NOMO-1 treated with DMSO at 0.1 percent for 48 hours (cell line): Measurements from ENCODE around the gene RPL13A.
"Not testable (repeated sequence)": the region's sequence is repeated elsewhere in the genome, so short reads cannot be mapped to it uniquely, and the experiment has no call there.

Experiments used
- DNase-seq: peaks from one replicate; lab custom pipeline; 2025; ENCODE audit not compliant: unreplicated experiment; lab: John Stamatoyannopoulos, UW

Gene RPL13A

DNA sequence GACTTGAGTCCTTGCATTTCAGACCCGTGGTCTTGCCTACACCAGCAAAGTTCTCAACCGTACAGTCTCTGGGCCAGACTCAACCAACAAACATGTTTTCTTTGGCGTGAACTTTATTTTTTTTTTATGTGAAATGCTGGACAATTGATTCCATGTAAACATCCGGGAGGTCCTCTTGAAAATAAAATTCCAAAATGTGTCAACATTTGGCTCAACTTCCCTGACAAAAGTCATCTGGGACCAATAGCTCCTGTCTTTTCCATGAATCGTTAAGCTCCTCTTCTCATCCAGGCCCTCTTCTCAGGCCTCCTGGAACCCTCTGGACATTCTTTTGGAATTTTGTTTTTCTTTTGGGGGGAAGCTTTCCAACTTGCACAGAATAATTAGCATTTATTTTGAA lies 31.6 kb upstream of the RPL13A start:
- no peak for DNase-seq

GRCh38 chr19:49456326-49456725 lies 31.1 kb upstream of the RPL13A start:
- no peak for DNase-seq

GRCh38 chr19:49458567-49458903 lies 28.9 kb upstream of the RPL13A start:
- no peak for DNase-seq

- DNase-seq: no peak
These were observed 28.0 kb upstream of the RPL13A start for GRCh38 chr19:49459388-49459787.

DNA sequence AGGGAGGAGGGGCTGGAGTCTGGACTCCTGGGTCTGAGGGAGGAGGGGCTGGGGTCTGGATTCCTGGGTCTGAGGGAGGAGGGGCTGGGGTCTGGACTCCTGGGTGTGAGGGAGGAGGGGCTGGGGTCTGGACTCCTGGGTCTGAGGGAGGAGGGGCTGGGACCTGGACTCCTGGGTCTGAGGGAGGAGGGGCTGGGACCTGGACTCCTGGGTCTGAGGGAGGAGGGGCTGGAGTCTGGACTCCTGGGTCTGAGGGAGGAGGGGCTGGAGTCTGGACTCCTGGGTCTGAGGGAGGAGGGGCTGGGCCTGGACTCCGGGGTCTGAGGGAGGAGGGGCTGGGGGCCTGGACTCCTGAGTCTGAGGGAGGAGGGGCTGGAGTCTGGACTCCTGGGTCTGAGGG lies 26.3 kb upstream of the RPL13A start:
- DNase-seq: not testable (repeated sequence)

DNA sequence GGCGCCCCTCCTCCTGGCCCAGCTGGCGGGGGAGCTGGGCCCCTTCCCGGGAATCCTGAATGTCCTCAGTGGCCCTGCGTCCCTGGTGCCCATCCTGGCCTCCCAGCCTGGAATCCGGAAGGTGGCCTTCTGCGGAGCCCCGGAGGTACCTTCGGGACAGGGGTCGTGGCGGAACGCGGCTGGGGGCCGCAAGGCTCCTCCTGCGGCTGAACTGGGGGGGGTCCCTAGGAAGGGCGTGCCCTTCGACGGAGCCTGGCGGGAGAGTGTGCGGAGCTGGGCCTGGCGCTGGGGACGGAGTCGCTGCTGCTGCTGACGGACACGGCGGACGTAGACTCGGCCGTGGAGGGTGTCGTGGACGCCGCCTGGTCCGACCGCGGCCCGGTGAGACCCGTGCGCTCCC lies 25.8 kb upstream of the RPL13A start:
- DNase-seq: no peak

DNA sequence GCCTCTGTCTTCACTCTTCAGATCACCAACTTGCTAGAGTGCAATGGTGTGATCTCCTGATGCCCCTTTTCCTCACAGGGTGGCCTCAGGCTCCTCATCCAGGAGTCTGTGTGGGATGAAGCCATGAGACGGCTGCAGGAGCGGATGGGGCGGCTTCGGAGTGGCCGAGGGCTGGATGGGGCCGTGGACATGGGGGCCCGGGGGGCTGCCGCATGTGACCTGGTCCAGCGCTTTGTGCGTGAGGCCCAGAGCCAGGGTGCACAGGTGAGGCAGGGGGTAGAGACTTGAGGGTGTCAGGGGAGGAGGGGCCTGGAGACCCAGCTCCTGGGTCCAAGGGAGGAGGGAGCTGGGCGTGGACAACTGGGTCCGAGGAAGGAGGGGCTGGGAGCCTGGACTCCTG lies 24.9 kb upstream of the RPL13A start:
- no peak for DNase-seq

DNA sequence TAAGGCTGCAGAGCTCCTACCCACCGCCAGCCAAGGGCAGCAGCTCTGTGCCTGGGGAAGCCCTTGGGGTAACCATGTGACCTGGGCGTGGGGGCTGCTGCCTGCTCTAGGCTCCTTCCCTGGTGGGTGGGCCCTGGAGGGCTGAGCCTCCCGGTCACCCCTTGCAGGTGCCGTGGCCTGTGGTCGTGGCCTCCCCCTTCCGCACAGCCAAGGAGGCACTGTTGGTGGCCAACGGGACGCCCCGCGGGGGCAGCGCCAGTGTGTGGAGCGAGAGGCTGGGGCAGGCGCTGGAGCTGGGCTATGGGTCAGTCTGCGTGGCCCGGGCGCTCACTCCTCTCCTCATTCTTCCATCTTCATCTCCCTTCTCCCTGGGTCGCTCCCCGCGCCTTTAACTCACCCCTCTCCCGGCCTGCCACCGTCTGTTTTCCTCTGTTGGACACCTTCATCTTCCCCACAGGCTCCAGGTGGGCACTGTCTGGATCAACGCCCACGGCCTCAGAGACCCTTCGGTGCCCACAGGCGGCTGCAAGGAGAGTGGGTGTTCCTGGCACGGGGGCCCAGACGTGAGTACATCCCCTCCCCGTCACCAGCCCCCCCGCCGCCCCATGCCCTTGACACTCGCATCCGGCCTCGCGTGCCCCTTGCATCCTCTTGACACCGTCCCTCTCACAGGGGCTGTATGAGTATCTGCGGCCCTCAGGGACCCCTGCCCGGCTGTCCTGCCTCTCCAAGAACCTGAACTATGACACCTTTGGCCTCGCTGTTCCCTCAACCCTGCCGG lies 23.3 kb upstream of the RPL13A start:
- DNase-seq: no peak

DNA sequence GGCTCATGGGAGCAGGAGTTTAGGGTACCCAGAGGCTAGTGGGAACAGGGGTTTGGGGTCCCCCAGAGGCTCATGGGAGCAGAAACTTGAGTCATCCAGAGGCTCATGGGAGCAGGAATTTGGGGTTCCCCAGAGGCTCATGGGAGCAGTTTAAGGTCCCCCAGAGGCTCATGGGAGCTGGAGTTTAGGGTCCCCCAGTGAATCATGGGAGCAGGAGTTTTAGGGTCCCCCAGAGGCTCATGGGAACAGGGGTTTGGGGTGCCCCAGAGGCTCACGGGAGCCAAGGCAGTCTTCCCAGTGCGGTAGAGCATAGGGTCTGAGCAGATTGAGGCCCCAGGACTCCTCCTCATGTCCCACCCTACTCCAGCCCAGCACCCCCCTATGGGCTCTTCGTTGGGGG lies 22.0 kb upstream of the RPL13A start:
- no peak for DNase-seq

DNA sequence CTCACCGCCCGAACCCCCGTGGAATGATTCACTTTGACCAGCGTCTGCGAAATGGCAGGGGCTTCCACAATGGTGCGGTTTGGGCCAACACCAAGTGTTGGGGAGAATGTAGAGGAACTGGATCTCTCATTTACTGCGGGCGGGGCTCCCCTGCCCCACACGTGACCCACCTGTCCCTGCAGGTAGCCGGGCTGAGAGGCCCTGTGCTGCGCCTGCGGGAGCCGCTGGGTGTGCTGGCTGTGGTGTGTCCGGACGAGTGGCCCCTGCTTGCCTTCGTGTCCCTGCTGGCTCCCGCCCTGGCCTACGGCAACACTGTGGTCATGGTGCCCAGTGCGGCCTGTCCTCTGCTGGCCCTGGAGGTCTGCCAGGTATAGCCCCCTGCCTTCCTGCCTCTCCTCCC lies 19.2 kb upstream of the RPL13A start:
- DNase-seq: no peak

- DNase-seq: peak; percentile 78
These were observed 18.5 kb upstream of the RPL13A start for GRCh38 chr19:49468746-49469447.

GRCh38 chr19:49469828-49470614 lies 17.4 kb upstream of the RPL13A start:
- no peak for DNase-seq

- no peak for DNase-seq
These were observed 16.8 kb upstream of the RPL13A start for GRCh38 chr19:49470615-49470978.

DNA sequence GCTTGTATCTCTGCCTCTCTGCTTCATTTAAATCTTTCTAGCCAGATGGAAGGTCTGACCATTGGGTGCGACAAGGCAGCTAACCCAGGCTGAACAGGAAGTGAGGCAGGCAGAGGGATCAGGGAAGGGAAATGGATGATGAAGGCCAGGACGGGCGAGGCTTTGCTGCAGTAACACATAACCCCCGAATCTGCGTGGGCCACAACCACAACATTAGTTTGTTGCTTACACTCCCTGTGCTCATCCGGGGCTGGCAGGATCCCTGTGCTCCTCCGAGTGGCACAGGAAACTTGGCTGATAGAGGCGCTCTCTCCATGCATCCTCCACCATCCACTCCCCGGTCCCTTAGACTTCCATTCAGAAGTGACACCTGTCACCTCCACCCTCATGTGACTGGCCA lies 14.5 kb upstream of the RPL13A start:
- no peak for DNase-seq

DNA sequence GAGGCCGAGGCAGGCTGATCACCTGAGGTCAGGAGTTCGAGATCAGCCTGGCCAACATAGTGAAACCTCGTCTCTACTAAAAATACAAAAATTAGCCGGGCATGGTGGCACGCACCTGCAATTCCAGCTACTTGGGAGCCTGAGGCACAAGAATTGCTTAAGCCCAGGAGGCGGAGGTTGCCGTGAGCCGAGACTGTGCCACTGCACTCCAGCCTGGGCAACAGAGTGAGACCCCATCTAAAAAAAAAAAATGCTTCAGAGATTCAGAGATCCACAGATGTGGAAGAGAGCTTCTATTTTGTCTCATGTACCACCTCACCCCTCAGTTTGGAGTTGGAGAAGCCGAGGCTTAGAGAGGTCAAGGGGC lies 13.9 kb upstream of the RPL13A start:
- DNase-seq: not testable (repeated sequence)

DNA sequence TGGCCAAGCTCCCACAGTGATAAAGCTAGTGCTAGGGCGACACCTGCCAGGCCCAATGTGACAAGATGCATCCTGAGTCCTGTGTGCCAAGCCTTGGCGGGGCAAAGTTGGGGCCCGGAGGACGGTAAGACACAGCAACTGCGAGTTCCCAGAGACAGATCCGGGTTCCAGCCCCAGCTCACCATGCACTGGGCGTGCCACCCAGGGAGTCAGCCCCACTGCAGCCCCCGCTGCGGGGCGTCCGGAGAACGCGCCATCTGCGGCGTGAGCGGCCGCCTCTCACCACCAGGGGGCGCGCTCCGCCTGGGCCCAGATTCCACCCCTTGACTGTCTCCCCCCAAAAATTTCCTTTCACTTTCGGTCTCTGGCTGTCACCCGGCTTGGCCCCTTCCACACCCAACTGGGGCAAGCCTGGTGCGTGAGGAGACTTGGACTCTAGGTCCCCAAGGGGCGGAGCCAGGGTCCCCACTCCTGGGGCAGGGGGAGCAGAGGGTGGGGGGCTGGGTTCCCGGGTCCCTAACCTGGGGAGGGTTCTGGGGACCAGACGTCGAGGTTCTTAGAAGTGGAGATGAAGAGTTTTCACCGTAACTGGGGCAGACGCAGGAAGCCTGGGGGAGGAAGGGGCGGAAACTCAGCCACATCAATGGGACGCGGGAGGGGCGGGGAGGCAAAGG lies 13.4 kb upstream of the RPL13A start, which contains the start of gene FLT3LG:
TSS of gene FLT3LG (plus strand) at position 348 of the 674 bp plus-strand sequence. CDS start 425 bp downstream, outside the sequence.
- peak; percentile 77 for DNase-seq

- no peak for DNase-seq
These were observed 12.9 kb upstream of the RPL13A start for GRCh38 chr19:49474542-49474924.

DNA sequence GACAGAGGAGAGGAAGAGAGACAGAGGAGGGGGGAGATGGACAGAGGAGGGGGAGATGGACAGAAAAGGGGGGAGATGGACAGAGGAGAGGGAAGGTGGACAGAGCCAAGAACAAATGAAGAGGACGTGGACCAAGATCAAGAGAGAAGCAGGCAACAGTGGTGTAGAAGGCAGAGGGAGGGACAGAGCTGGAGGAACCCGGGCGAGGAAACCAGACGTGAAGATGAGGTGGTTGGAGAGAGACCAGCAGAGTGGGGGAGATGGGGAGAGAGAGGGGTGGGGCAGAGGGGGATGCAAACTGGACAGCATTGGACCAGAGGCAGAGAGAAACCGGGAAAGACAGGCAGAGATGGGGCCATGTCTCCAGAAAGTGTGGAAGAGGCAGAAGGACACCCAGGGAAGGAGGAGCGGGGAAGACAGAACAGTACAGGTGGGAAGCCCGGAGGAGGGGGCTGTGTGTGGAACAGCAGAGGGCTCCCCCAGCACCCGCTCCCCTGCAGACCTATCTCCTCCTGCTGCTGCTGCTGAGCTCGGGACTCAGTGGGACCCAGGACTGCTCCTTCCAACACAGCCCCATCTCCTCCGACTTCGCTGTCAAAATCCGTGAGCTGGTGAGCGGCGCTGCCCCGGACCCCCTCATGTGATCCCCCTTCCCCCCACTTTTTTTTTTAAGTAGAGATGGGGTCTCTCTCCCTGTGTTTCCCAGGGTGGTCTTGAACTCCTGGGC lies 12.1 kb upstream of the RPL13A start:
- no peak for DNase-seq

GRCh38 chr19:49475995-49476880 lies 11.2 kb upstream of the RPL13A start:
- no peak for DNase-seq
